HG02588 (cell line): ENCODE measurements around the gene WHAMM.

Experiments
- ATAC-seq: cut with Tn5 transposase; IDR thresholded peaks from one replicate; pipeline ENCODE4 v1.9.1; 2021; ENCODE audit warnings: mild to moderate bottlenecking, moderate library complexity; ENCODE audit not compliant: unreplicated experiment

The WHAMM gene

GRCh38 chr15:82838096-82838735 is 28.8 kb downstream of the WHAMM start:
- ATAC-seq = no peak

DNA sequence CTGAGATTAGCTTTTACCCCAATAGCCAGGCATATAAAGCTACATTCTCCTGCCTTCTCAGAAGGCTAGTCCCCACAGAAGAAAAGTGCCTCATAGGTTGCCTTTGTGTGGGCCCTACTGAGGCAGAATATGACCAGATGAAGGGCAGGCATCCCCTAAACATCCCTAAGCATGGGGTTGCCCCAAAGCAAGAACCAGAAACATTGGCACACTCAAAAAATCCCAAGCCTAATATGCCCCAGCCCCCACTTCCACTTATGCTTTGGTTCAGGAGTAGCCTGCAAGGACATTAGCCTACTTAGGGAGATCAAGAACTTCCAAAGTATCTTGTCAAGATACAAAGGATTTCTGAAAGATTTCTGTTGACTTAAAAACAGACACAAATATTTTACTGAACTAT is 29.7 kb downstream of the WHAMM start:
- no peak for ATAC-seq

DNA sequence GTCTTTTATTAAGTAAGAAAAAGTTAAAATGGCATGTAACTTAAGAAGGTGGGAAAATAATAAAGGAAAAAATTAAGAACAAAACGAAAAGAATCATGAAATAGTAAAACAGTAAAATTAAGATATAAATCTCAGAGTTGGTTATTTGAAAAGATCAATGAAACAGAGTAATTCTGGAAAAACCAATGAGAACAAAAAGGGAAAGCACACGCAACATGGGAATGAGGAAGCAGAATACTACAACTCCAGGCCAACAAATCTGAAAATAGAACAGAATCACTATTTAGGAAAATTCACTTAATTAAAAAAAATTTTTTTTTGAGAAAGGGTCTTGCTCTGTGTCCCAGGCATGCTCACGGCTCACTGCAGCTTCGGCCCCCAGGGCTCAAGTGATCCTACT is 30.7 kb downstream of the WHAMM start:
- no peak for ATAC-seq

- ATAC-seq = no peak
Measured at GRCh38 chr15:82843566-82843965, 34.1 kb downstream of the WHAMM start.

GRCh38 chr15:82845686-82846085 is 36.3 kb downstream of the WHAMM start:
- no peak for ATAC-seq

DNA sequence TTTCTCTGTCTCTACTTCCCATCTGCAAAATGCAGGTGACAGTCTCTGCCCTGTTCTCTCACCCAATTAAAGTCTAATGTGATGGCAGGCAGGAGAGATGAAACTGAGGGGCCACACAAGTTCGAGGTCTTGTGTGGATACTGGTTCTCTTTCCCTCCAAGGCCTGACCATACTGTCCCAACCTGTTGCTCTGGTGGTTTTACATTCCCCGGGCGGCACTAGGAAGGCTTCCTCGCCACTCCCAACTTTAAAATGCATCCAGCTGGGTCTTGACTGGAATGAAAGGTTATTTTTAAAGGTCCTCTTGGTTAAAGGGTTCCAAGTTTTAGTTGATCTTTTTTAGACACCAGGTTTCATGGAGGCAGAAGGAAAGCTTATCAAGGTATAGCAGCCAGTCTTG is 37.2 kb downstream of the WHAMM start:
- no peak for ATAC-seq

DNA sequence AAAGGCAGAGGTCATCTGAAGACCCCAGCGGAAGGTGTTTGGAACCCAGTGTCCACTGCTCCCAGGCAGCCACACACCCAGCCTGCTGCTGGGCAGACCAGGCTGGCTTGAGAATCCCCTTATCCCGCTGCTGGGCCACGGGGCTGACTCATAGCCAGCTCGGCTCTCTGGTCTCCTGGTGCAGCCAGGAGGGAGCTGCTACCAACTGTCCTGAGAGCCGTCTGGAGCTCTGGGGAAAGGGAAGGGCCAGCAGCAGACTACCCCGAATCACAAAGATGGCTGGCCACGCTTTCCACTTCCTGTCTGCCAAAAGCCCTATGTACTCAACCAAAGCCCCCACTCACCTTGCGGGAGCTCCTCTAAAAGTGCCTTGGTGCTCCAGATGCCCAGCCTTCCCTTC is 38.3 kb downstream of the WHAMM start:
- ATAC-seq = no peak

- no peak for ATAC-seq
Measured at GRCh38 chr15:82848241-82848993, 39.0 kb downstream of the WHAMM start.

- no peak for ATAC-seq
Measured at GRCh38 chr15:82849556-82850512, 40.4 kb downstream of the WHAMM start.

- no peak for ATAC-seq
Measured at GRCh38 chr15:82850731-82851130, 41.3 kb downstream of the WHAMM start.

- no peak for ATAC-seq
Measured at GRCh38 chr15:82851306-82851850, 42.0 kb downstream of the WHAMM start.

DNA sequence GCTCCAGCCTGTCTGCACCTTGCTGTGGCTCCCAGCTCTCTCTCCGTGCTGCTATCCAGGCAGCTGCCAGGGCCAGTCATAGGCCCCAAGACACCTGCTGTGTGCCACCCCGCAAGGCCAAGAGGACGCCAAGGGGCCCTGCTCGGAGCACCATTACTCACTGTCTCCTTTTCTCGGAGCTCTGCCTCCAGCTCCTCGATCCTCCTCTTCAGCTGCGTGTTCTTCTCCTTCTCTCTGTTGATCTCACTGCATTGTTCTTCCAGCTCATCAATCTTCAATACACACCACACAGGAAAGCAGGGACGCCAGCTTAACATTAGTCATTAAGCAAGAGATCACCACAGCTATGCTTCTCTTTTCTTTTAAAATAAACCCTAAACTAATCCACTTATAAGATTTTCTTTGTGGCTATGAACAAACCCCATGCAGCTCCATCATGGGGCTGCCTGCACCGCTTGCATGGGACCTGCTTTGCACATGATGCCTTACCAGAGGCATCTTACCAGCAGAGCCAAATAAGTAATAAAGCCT is 42.6 kb downstream of the WHAMM start:
- ATAC-seq = no peak

DNA sequence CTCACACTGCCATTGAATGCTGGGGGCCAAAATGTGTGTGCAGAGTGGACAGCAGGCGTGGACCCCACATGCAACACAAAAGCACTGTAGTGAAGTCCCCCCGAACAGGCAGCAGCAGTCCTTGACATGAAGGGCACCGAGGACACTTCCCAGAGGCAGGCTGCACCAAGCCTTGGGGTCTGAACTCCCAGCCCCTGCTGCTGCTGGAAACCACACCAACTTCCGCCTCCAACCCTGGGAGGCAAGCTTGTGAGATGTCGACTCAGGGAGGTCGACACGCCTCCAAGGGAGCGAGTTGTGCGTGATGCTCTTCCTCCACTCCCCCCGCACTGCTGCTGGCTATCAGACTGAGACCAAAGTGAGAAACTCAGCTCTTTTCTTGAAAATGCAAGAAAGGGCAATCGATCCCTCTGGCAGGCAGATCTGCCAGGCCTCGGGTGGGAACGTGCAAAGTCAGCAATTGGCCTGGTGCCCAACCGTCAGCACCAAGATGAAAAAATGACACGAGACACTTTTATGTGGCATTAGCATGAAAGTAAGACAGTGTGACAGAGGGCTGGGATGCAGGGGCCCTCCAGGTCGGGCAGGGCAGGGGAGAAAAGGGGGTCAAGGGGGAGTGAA is 43.6 kb downstream of the WHAMM start:
- no peak for ATAC-seq

DNA sequence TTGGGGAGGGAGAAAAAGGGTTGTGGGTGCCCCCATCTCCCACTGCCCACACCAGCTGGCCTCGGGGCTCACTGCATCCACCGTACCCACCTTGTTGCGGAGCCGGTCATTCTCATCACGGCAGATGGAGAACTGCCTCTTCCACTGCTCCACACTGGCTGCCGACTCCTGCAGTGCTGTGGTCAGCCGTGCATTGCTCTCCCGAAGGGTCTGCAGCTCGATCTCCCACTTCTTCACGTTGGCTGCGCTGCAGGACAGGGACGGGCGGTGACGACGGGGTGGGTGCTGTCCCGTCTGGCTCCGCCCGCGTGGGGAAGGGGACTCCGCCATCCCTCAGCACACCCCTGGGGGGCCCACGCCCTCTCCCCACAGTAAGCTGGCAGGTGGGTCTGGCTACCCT is 45.1 kb downstream of the WHAMM start:
- no peak for ATAC-seq

- ATAC-seq = no peak
Measured at GRCh38 chr15:82855286-82856100, 46.1 kb downstream of the WHAMM start.

DNA sequence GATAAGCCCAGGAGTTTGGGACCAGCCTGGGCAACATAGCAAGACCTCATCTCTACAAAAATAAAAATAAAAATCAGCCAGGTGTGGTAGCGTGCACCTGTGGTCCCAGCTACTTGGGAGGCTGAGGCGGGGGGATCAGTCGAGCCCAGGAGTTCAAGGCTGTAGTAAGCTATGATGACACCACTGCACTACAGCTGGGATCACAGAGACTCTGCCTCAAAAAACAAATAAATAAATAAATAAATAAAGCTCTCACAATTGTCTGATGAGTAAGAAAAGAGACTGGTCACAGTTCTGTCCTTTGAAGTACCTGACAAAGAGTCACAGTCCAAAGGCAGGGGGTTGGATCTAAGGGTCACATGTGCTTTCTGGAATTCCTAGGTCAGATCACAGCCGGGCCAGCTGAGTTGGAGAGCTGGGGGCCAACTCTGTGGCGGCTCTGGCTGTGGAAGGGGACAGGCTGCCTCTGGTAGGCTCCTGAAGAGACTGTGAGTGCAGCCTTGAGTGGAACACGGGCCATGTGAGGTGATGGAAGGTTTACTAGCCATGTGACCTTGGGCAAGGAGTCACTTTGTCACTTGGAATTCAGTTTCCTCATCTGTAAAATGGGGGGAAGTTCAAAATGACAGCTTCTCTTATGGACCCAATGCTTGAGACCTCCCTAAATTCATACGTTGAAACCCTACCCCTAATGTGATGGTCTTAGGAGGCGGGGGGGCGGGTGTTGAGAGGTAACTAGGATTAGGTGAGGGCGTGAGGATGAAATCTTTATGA is 47.2 kb downstream of the WHAMM start:
- ATAC-seq = no peak

- no peak for ATAC-seq
Measured at GRCh38 chr15:82858932-82859331, 49.5 kb downstream of the WHAMM start.

DNA sequence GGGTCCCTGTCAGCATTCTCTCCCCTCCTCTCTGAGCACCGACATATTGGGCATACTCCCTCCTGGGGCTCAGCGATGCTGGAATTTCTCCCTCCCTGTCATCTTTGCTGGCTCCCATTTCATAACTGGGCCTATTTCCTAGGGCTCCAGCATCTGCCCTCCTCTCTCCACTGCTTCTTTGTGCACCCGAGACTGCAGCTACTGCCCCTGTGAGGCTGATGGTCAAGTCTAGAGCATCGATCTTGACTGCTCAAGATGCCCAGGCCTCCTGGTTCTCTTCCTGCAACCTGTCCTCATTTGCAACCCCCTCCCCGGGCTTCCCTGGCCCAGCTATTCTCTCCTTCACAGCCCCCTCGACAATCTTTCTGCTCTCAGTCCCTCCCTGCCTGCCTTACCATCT is 53.5 kb downstream of the WHAMM start:
- no peak for ATAC-seq

DNA sequence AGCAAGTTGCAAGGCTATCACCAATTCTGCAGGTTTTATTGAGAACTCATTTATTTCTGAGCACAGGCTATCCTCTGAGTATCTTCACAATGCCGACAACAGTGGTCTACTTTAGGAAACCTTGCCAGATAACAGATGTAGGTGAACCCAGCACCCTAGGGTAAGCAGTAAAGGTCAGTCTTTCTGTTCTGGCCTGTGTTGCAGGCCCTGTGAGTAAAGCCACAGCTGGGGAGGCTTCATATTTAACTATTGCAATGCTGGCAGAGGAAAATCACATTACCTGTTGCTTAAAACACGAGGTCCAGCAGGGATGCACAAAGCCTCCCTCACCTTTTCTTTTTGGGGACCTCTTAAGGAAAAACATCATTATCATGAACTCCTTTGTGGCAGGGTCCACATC is 55.5 kb downstream of the WHAMM start:
- no peak for ATAC-seq
